LoVo (cell line): ENCODE data around the gene KLRC3.
"Not testable (repeated sequence)": the region's sequence is repeated elsewhere in the genome, so short reads cannot be mapped to it uniquely, and the experiment has no call there.

Experiments used
- DNase-seq: peaks from one replicate; pipeline ENCODE4 v3.0.0-alpha.2; 2016; ENCODE audit warnings: low spot score

Gene KLRC3

GRCh38 chr12:10420334-10420733 lies at the start of gene KLRC3:
TSS of gene KLRC3 (minus strand) at chr12:10420595. CDS start at chr12:10420550, 45 bp downstream.
- DNase-seq, result not testable (repeated sequence)

- DNase-seq, result no peak
These were observed 49.3 kb upstream of the KLRC3 start for GRCh38 chr12:10469701-10470100.

GRCh38 chr12:10466311-10466710 lies 45.9 kb upstream of the KLRC3 start:
- no peak for DNase-seq

GRCh38 chr12:10457760-10458159 lies 37.4 kb upstream of the KLRC3 start:
- DNase-seq, result no peak

GRCh38 chr12:10456856-10457255 lies 36.5 kb upstream of the KLRC3 start:
- DNase-seq, result no peak

- DNase-seq, result no peak
These were observed 35.4 kb upstream of the KLRC3 start for GRCh38 chr12:10455766-10456165.

- DNase-seq, result no peak
These were observed 34.1 kb upstream of the KLRC3 start for GRCh38 chr12:10454531-10454930.

GRCh38 chr12:10453156-10453555 lies 32.8 kb upstream of the KLRC3 start, which contains the start of gene KLRC1:
TSS of gene KLRC1 (minus strand) at chr12:10453377. CDS start at chr12:10451156, 2,221 bp downstream.
- DNase-seq, result no peak

GRCh38 chr12:10448236-10448635 lies 27.8 kb upstream of the KLRC3 start:
- DNase-seq, result no peak

GRCh38 chr12:10446052-10446451 lies 25.7 kb upstream of the KLRC3 start:
- not testable (repeated sequence) for DNase-seq

- not testable (repeated sequence) for DNase-seq
These were observed 20.7 kb upstream of the KLRC3 start for GRCh38 chr12:10441144-10441543.

- DNase-seq, result not testable (repeated sequence)
These were observed 19.3 kb upstream of the KLRC3 start for GRCh38 chr12:10439608-10440274.

GRCh38 chr12:10437601-10438000 lies 17.2 kb upstream of the KLRC3 start:
- not testable (repeated sequence) for DNase-seq

- DNase-seq, result peak; percentile 38
These were observed 15.4 kb upstream of the KLRC3 start, which contains the start of gene KLRC2 for GRCh38 chr12:10435816-10436215. TSS of gene KLRC2 (minus strand) at chr12:10436010. CDS start at chr12:10435986, 24 bp downstream.

GRCh38 chr12:10430623-10431022 lies 10.2 kb upstream of the KLRC3 start:
- not testable (repeated sequence) for DNase-seq

GRCh38 chr12:10425938-10426337 lies 5.5 kb upstream of the KLRC3 start:
- not testable (repeated sequence) for DNase-seq

GRCh38 chr12:10424260-10424899 lies 4.0 kb upstream of the KLRC3 start:
- DNase-seq, result not testable (repeated sequence)

GRCh38 chr12:10422159-10422558 lies 1.8 kb upstream of the KLRC3 start:
- not testable (repeated sequence) for DNase-seq

GRCh38 chr12:10409392-10409791 lies 11.0 kb downstream of the KLRC3 start, which contains the start of gene KLRC4:
TSS of gene KLRC4 (minus strand) at chr12:10409757. CDS start at chr12:10409575, 182 bp downstream.
- DNase-seq, result peak; percentile 18

- no peak for DNase-seq
These were observed 11.6 kb downstream of the KLRC3 start for GRCh38 chr12:10408842-10409241.

- DNase-seq, result no peak
These were observed 13.7 kb downstream of the KLRC3 start for GRCh38 chr12:10406725-10407124.

GRCh38 chr12:10405294-10405693 lies 15.1 kb downstream of the KLRC3 start:
- no peak for DNase-seq

- no peak for DNase-seq
These were observed 15.6 kb downstream of the KLRC3 start for GRCh38 chr12:10404798-10405197.
